AG08395 (cell line): Measurements from ENCODE around the gene KLF5.
A peak's percentile ranks its signal among the peaks of the same experiment; 100 is the strongest.

Experiments used
- DNase-seq: peaks from one replicate; pipeline ENCODE4 v3.0.0; 2012; ENCODE audit warnings: mixed read lengths, low spot score

Gene KLF5

GRCh38 chr13:73059460-73060250 lies 850 bp downstream of the KLF5 start:
- peak; percentile 22 for DNase-seq

GRCh38 chr13:73060251-73061160 lies 1.7 kb downstream of the KLF5 start:
- DNase-seq = peak; percentile 39

GRCh38 chr13:73061473-73061872 lies 2.7 kb downstream of the KLF5 start:
- no peak for DNase-seq

GRCh38 chr13:73061876-73062275 lies 3.1 kb downstream of the KLF5 start:
- no peak for DNase-seq

GRCh38 chr13:73062468-73062867 lies 3.7 kb downstream of the KLF5 start:
- DNase-seq = no peak

GRCh38 chr13:73063166-73063565 lies 4.4 kb downstream of the KLF5 start:
- DNase-seq = no peak

GRCh38 chr13:73065036-73065435 lies 6.2 kb downstream of the KLF5 start:
- DNase-seq = no peak

- no peak for DNase-seq
These were observed 7.0 kb downstream of the KLF5 start for GRCh38 chr13:73065665-73066340.

- DNase-seq = no peak
These were observed 10.5 kb downstream of the KLF5 start for GRCh38 chr13:73069206-73069805.

GRCh38 chr13:73070451-73071098 lies 11.8 kb downstream of the KLF5 start:
- DNase-seq = no peak

GRCh38 chr13:73072239-73072900 lies 13.6 kb downstream of the KLF5 start:
- no peak for DNase-seq

- no peak for DNase-seq
These were observed 14.2 kb downstream of the KLF5 start for GRCh38 chr13:73073050-73073449.

GRCh38 chr13:73074014-73074413 lies 15.2 kb downstream of the KLF5 start:
- no peak for DNase-seq

- DNase-seq = no peak
These were observed 16.1 kb downstream of the KLF5 start for GRCh38 chr13:73074926-73075325.

GRCh38 chr13:73075546-73075945 lies 16.7 kb downstream of the KLF5 start:
- no peak for DNase-seq

- DNase-seq = no peak
These were observed 17.1 kb downstream of the KLF5 start for GRCh38 chr13:73075954-73076353.

GRCh38 chr13:73077865-73078264 lies 19.1 kb downstream of the KLF5 start:
- no peak for DNase-seq

- DNase-seq = no peak
These were observed 20.6 kb downstream of the KLF5 start for GRCh38 chr13:73079359-73079758.

- DNase-seq = no peak
These were observed 22.6 kb downstream of the KLF5 start for GRCh38 chr13:73081256-73081915.

- no peak for DNase-seq
These were observed 23.7 kb downstream of the KLF5 start for GRCh38 chr13:73082471-73082870.

- no peak for DNase-seq
These were observed 24.1 kb downstream of the KLF5 start for GRCh38 chr13:73082895-73083294.
